ENCODE results near the gene TRIM33. TPM values are rescaled to one million over a fixed set of nuclear protein-coding genes. Genes with fewer than 3 reads are reported as not detected.

TRIM33 gene
- total and polyA plus RNA-seq, 2 experiments from 2014 or later, result 50.3 to 51.1 TPM

DNA sequence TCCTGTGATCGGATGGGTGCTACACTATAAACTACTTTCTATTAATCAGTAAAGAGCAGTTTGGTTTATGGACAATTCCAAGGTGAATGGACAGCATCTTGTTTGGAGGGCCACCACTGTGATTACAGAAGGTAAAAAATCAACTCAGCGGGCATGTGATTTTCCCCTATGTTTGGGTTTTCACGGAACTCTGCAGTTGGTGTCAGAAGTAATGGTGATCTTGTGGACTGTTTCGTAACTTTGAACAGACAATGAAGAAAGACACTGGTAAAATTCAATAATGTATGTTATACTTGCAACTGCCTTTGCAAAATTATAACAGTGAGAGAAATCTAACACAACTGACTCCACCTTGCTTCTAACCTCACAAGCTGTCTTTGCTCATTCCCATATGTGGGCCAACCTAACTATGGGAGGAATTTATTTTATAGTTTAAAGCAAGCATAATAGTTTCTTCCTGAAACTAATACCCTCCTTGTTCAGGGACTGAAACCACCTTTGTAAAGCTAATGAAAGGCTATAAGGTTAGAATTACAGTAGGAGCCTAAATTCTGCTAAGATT, 53.2 kb downstream of the TRIM33 start:
- H3K36me3 Mint-ChIP-seq (ENCODE audit: low read depth), result peaks cover 47% of the 10 kb centered on the region; the same call in 2 of the 3 replicates
- peaks cover 20% of the 10 kb centered on the region for H3K4me1 Mint-ChIP-seq
- Histone ChIP-seq H3K4me1 (ENCODE audit: insufficient read depth) (peaks cover 8% of the 10 kb centered on the region; the same call in 1 of the 2 replicates), H3K4me3 (no peak overlapping the region), H3F3A (replicated peaks; ENCODE audit: low read depth) (no peaks in the 10 kb centered on the region), H3K27me3 (ENCODE audit: insufficient read depth) (no peaks in the 10 kb centered on the region), H3K9me2 (ENCODE audit: insufficient read depth) (no peaks in the 10 kb centered on the region), H4K20me1 (replicated peaks; ENCODE audit: insufficient read depth) (peaks cover 6% of the 10 kb centered on the region), H3K4me2 (no peak overlapping the region), H3K79me2 (replicated peaks; ENCODE audit: insufficient read depth) (peaks cover 33% of the 10 kb centered on the region), H2AFZ (no peak overlapping the region), H3K27ac (ENCODE audit: low read depth) (no peak overlapping the region), H3K36me3 (ENCODE audit: insufficient read depth) (0 out of 2 replicates have a peak, but pooled peaks cover 4% of the 10 kb centered on the region)
- DNase-seq (ENCODE audit: low spot score) (no peak), ATAC-seq (no peak)
- H3K4me3 Mint-ChIP-seq, result no peak overlapping the region
- peak overlapping the region; percentile 90; the same call in 1 of the 2 replicates for H3K27ac Mint-ChIP-seq
- no peaks in the 10 kb centered on the region for H3K9me3 Mint-ChIP-seq
- TF ChIP-seq, protein P1, sequence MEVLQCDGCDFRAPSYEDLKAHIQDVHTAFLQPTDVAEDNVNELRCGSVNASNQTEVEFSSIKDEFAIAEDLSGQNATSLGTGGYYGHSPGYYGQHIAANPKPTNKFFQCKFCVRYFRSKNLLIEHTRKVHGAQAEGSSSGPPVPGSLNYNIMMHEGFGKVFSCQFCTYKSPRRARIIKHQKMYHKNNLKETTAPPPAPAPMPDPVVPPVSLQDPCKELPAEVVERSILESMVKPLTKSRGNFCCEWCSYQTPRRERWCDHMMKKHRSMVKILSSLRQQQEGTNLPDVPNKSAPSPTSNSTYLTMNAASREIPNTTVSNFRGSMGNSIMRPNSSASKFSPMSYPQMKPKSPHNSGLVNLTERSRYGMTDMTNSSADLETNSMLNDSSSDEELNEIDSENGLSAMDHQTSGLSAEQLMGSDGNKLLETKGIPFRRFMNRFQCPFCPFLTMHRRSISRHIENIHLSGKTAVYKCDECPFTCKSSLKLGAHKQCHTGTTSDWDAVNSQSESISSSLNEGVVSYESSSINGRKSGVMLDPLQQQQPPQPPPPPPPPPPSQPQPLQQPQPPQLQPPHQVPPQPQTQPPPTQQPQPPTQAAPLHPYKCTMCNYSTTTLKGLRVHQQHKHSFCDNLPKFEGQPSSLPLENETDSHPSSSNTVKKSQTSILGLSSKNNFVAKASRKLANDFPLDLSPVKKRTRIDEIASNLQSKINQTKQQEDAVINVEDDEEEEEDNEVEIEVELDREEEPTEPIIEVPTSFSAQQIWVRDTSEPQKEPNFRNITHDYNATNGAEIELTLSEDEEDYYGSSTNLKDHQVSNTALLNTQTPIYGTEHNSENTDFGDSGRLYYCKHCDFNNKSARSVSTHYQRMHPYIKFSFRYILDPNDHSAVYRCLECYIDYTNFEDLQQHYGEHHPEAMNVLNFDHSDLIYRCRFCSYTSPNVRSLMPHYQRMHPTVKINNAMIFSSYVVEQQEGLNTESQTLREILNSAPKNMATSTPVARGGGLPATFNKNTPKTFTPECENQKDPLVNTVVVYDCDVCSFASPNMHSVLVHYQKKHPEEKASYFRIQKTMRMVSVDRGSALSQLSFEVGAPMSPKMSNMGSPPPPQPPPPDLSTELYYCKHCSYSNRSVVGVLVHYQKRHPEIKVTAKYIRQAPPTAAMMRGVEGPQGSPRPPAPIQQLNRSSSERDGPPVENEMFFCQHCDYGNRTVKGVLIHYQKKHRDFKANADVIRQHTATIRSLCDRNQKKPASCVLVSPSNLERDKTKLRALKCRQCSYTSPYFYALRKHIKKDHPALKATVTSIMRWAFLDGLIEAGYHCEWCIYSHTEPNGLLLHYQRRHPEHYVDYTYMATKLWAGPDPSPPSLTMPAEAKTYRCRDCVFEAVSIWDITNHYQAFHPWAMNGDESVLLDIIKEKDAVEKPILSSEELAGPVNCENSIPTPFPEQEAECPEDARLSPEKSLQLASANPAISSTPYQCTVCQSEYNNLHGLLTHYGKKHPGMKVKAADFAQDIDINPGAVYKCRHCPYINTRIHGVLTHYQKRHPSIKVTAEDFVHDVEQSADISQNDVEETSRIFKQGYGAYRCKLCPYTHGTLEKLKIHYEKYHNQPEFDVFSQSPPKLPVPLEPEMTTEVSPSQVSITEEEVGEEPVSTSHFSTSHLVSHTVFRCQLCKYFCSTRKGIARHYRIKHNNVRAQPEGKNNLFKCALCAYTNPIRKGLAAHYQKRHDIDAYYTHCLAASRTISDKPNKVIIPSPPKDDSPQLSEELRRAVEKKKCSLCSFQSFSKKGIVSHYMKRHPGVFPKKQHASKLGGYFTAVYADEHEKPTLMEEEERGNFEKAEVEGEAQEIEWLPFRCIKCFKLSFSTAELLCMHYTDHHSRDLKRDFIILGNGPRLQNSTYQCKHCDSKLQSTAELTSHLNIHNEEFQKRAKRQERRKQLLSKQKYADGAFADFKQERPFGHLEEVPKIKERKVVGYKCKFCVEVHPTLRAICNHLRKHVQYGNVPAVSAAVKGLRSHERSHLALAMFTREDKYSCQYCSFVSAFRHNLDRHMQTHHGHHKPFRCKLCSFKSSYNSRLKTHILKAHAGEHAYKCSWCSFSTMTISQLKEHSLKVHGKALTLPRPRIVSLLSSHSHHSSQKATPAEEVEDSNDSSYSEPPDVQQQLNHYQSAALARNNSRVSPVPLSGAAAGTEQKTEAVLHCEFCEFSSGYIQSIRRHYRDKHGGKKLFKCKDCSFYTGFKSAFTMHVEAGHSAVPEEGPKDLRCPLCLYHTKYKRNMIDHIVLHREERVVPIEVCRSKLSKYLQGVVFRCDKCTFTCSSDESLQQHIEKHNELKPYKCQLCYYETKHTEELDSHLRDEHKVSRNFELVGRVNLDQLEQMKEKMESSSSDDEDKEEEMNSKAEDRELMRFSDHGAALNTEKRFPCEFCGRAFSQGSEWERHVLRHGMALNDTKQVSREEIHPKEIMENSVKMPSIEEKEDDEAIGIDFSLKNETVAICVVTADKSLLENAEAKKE (CRISPR knock-in tag; IDR thresholded peaks at IDR 0.05), result no peak
- TF ChIP-seq NANOG (IDR thresholded peaks at IDR 0.05; ENCODE audit: borderline replicate concordance) (no peak), ZNF114 (CRISPR knock-in tag; IDR thresholded peaks at IDR 0.05) (no peak), ZNF331 (CRISPR knock-in tag; IDR thresholded peaks at IDR 0.05; ENCODE audit: low read depth) (no peak)
- H3K27me3 Mint-ChIP-seq (ENCODE audit: insufficient read depth, low read depth, poor library complexity), result peaks cover 1% of the 10 kb centered on the region

GRCh38 chr1:114456586-114456985, 54.4 kb downstream of the TRIM33 start:
- peaks cover 24% of the 10 kb centered on the region for H3K79me2 ChIP-seq (replicated peaks; ENCODE audit: insufficient read depth)
- peaks cover 20% of the 10 kb centered on the region for H3K4me1 Mint-ChIP-seq
- no peak overlapping the region for H2AFZ ChIP-seq
- no peak overlapping the region for H3K4me2 ChIP-seq
- no peaks in the 10 kb centered on the region for H3F3A ChIP-seq (replicated peaks; ENCODE audit: low read depth)
- H3K36me3 ChIP-seq (ENCODE audit: insufficient read depth), result 0 out of 2 replicates have a peak, but pooled peaks cover 4% of the 10 kb centered on the region
- H3K4me3 ChIP-seq, result no peak overlapping the region
- no peak overlapping the region for H3K27ac Mint-ChIP-seq
- peaks cover 6% of the 10 kb centered on the region; the same call in 1 of the 2 replicates for H4K20me1 ChIP-seq (replicated peaks; ENCODE audit: insufficient read depth)
- H3K9me3 Mint-ChIP-seq, result no peaks in the 10 kb centered on the region
- H3K27me3 Mint-ChIP-seq (ENCODE audit: insufficient read depth, low read depth, poor library complexity), result peaks cover 1% of the 10 kb centered on the region
- H3K4me1 ChIP-seq (ENCODE audit: insufficient read depth), result peaks cover 8% of the 10 kb centered on the region; the same call in 1 of the 2 replicates
- H3K27ac ChIP-seq (ENCODE audit: low read depth), result no peak overlapping the region
- no peak for ATAC-seq
- peaks cover 49% of the 10 kb centered on the region; the same call in 2 of the 3 replicates for H3K36me3 Mint-ChIP-seq (ENCODE audit: low read depth)
- DNase-seq (ENCODE audit: low spot score), result no peak
- H3K4me3 Mint-ChIP-seq, result no peak overlapping the region
- TF ChIP-seq NANOG (IDR thresholded peaks at IDR 0.05; ENCODE audit: borderline replicate concordance), result no peak
- TF ChIP-seq JUNB (IDR thresholded peaks at IDR 0.05; ENCODE audit: unreplicated experiment), result no peak
- TF ChIP-seq POLR2AphosphoS5 (IDR thresholded peaks at IDR 0.05; ENCODE audit: low read depth), result no peak
- no peak for TF ChIP-seq ZNF114 (CRISPR knock-in tag; IDR thresholded peaks at IDR 0.05)
- no peak for TF ChIP-seq ETS1 (IDR thresholded peaks at IDR 0.05)
- TF ChIP-seq, protein P2, sequence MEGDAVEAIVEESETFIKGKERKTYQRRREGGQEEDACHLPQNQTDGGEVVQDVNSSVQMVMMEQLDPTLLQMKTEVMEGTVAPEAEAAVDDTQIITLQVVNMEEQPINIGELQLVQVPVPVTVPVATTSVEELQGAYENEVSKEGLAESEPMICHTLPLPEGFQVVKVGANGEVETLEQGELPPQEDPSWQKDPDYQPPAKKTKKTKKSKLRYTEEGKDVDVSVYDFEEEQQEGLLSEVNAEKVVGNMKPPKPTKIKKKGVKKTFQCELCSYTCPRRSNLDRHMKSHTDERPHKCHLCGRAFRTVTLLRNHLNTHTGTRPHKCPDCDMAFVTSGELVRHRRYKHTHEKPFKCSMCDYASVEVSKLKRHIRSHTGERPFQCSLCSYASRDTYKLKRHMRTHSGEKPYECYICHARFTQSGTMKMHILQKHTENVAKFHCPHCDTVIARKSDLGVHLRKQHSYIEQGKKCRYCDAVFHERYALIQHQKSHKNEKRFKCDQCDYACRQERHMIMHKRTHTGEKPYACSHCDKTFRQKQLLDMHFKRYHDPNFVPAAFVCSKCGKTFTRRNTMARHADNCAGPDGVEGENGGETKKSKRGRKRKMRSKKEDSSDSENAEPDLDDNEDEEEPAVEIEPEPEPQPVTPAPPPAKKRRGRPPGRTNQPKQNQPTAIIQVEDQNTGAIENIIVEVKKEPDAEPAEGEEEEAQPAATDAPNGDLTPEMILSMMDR (conservative IDR thresholded peaks at IDR 0.05; ENCODE audit: low read depth in 2 of 2), result no peak
- H3K27me3 ChIP-seq (ENCODE audit: insufficient read depth), result no peaks in the 10 kb centered on the region
- no peaks in the 10 kb centered on the region for H3K9me2 ChIP-seq (ENCODE audit: insufficient read depth)

All from GM23338 (cell line).